Smooth muscle cell (in vitro differentiated cells): Measurements from ENCODE around the gene AMMECR1. TPM values are rescaled to one million over a fixed set of nuclear protein-coding genes. Genes with fewer than 3 reads are reported as not detected.

Source experiments
- DNase-seq: peaks from one replicate; lab custom pipeline; 2025; ENCODE audit not compliant: unreplicated experiment; lab: John Stamatoyannopoulos, UW
- H2AFZ ChIP-seq: fragments of 200-600 bp; sonication (generic); 2 replicates; pipeline ENCODE4 v1.6.0; 2016; ENCODE audit warnings: antibody characterized with exemption, low read depth, mild to moderate bottlenecking
- H3F3A ChIP-seq: fragments of 200-600 bp; sonication (generic); 2 replicates; pipeline ENCODE4 v1.6.0; 2017; ENCODE audit warnings: antibody characterized with exemption, low read depth
- H3K27ac ChIP-seq: fragments of 200-600 bp; sonication (generic); 2 replicates; pipeline ENCODE4 v1.5.1; 2016; ENCODE audit warnings: low read depth, mild to moderate bottlenecking
- H3K27me3 ChIP-seq: fragments of 200-600 bp; sonication (generic); 2 replicates; pipeline ENCODE4 v1.6.1; 2016; ENCODE audit warnings: low read depth, mild to moderate bottlenecking
- H3K36me3 ChIP-seq: fragments of 200-600 bp; sonication (generic); 2 replicates; pipeline ENCODE4 v1.5.1; 2016; ENCODE audit warnings: low read depth
- H3K4me1 ChIP-seq: fragments of 200-600 bp; sonication (generic); 2 replicates; pipeline ENCODE4 v1.5.1; 2016; ENCODE audit warnings: low read depth
- H3K4me2 ChIP-seq: fragments of 200-600 bp; sonication (generic); 2 replicates; pipeline ENCODE4 v1.6.0; 2016; ENCODE audit warnings: mild to moderate bottlenecking
- H3K4me3 ChIP-seq: fragments of 200-600 bp; sonication (generic); 2 replicates; pipeline ENCODE4 v1.5.1; 2016; ENCODE audit warnings: mild to moderate bottlenecking
- H3K79me2 ChIP-seq: fragments of 200-600 bp; sonication (generic); 2 replicates; pipeline ENCODE4 v1.6.0; 2016; ENCODE audit warnings: low read depth, mild to moderate bottlenecking
- H3K9ac ChIP-seq: fragments of 200-600 bp; sonication (generic); 2 replicates; pipeline ENCODE4 v1.6.0; 2016; ENCODE audit warnings: low read depth
- H3K9me3 ChIP-seq: fragments of 200-600 bp; sonication (generic); replicated peaks from 2 replicates; pipeline ENCODE4 v1.5.1; 2016; ENCODE audit warnings: low read depth
- H4K20me1 ChIP-seq: fragments of 200-600 bp; sonication (generic); 2 replicates; pipeline ENCODE4 v1.6.0; 2016; ENCODE audit warnings: low read depth
- WGBS: methylation state at CpG from one replicate; pipeline ENCODE4 v1.1.7; 2016; ENCODE audit warnings: low lambda C conversion rate; 5-methylcytosine and 5-hydroxymethylcytosine counted together
- polyA plus RNA-seq: library from polyadenylated mRNA; unstranded; fragments of >200 nt; fragmentation: Nextera tagmentation; extraction: Ambion mirVana; gene quantifications from 2 replicates; pipeline ENCODE4 v1.2.1, GENCODE V29; 2016
- total RNA-seq: library from RNA; depleted of rRNA; stranded (reverse); fragments of >200 nt; gene quantifications from 2 replicates; pipeline ENCODE4 v1.2.3, GENCODE V29; 2014
- TF ChIP-seq, protein P1 (sequence below): fragments of 200-600 bp; sonication (generic); IDR thresholded peaks from 2 replicates; pipeline ENCODE4 v1.5.1; 2017; ENCODE audit warnings: borderline replicate concordance, mild to moderate bottlenecking, antibody characterized with exemption; ENCODE audit not compliant: insufficient read depth, poor library complexity, severe bottlenecking

The AMMECR1 gene
- total and polyA plus RNA-seq, 2 experiments from 2014 or later = 5.5 to 19.6 TPM

DNA sequence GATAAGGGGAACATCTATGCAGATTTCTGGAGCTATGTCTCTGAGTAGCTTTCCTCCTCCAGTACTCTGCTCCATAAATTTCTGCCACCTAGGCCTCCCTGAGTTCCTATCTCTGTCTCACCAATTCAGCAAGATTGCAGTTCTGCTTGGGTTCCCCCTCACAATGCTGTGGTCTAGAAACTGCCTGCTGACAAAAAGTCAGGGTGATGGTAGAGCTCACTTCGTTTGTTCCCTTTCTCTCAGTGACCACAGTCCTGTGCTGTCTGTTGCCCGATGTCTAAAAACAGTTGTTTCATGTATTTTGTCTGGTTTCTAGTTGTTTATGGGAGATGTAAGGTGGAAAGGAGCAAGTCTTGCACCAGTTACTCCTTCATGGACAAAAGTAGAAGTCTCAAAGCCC is 41.1 kb downstream of the AMMECR1 start:
- Histone ChIP-seq H3F3A (no peaks in the 10 kb centered on the region), H3K9ac (no peak overlapping the region), H3K4me2 (no peak overlapping the region), H3K4me3 (no peak overlapping the region), H3K27ac (no peak overlapping the region), H3K79me2 (peaks cover 32% of the 10 kb centered on the region), H4K20me1 (no peaks in the 10 kb centered on the region), H3K36me3 (no peaks in the 10 kb centered on the region), H2AFZ (no peak overlapping the region), H3K9me3 (no peaks in the 10 kb centered on the region), H3K4me1 (no peaks in the 10 kb centered on the region), H3K27me3 (no peaks in the 10 kb centered on the region)
- TF ChIP-seq, protein P1, sequence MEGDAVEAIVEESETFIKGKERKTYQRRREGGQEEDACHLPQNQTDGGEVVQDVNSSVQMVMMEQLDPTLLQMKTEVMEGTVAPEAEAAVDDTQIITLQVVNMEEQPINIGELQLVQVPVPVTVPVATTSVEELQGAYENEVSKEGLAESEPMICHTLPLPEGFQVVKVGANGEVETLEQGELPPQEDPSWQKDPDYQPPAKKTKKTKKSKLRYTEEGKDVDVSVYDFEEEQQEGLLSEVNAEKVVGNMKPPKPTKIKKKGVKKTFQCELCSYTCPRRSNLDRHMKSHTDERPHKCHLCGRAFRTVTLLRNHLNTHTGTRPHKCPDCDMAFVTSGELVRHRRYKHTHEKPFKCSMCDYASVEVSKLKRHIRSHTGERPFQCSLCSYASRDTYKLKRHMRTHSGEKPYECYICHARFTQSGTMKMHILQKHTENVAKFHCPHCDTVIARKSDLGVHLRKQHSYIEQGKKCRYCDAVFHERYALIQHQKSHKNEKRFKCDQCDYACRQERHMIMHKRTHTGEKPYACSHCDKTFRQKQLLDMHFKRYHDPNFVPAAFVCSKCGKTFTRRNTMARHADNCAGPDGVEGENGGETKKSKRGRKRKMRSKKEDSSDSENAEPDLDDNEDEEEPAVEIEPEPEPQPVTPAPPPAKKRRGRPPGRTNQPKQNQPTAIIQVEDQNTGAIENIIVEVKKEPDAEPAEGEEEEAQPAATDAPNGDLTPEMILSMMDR = no peak
- WGBS = 71% methylated on average over 2 of the region's 2 CpGs
- DNase-seq = no peak

DNA sequence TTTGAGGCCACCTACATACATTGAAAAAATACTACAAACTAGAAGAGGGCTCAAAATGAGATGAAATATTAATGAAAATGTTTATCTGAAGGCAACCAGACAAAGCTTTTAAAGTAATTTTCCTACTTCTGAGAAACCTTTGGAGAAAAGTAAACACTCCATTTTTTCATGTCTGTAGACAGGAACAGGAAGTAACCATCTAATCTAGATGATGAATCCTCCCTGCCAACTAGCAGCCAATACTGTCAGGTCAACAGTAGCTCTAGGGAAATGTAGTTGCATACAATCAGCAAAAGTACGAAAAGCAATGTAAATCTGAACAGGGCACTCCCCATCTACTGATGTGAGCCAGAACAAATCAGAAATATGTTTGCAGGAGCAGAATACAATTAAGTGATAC is 49.0 kb downstream of the AMMECR1 start:
- 71% methylated on average over 1 of the region's 1 CpG for WGBS
- H4K20me1 ChIP-seq = no peaks in the 10 kb centered on the region
- no peak overlapping the region for H3K4me2 ChIP-seq
- no peaks in the 10 kb centered on the region for H3K79me2 ChIP-seq
- no peak overlapping the region for H3K4me3 ChIP-seq
- no peaks in the 10 kb centered on the region for H3K9me3 ChIP-seq
- H3K4me1 ChIP-seq = no peaks in the 10 kb centered on the region
- H3K27me3 ChIP-seq = no peaks in the 10 kb centered on the region
- H2AFZ ChIP-seq = no peak overlapping the region
- DNase-seq = no peak
- no peak overlapping the region for H3K27ac ChIP-seq
- TF ChIP-seq, protein P1 = no peak
- no peaks in the 10 kb centered on the region for H3K36me3 ChIP-seq
- no peaks in the 10 kb centered on the region for H3F3A ChIP-seq
- H3K9ac ChIP-seq = no peak overlapping the region

GRCh38 chrX:110268395-110268794 is 49.5 kb downstream of the AMMECR1 start:
- no peaks in the 10 kb centered on the region for H3K79me2 ChIP-seq
- WGBS = 44% methylated on average over 6 of the region's 6 CpGs
- H3K4me2 ChIP-seq = no peak overlapping the region

DNA sequence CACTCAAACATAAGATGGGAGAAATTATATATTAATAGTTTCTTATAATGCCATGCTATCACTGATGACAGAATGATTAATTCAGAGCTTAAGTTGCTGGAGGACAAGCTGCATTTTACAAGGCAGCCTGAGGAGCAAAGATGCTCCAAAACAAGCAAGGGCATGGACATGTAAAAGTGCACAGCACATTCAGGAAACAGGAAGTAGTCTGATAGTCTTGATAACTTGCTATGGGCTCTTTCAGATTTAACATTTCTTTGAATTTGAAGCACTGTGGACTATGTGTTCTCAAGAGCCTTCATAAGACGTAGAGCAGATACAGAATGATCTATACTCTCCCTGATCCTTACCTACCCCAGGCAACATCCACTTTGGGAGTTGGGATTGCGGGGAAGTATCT is 50.0 kb downstream of the AMMECR1 start:
- H4K20me1 ChIP-seq = no peaks in the 10 kb centered on the region
- H3K27ac ChIP-seq = no peak overlapping the region
- no peak for DNase-seq
- no peaks in the 10 kb centered on the region for H3K27me3 ChIP-seq
- H3K9me3 ChIP-seq = no peaks in the 10 kb centered on the region
- no peaks in the 10 kb centered on the region for H3K4me1 ChIP-seq
- no peak overlapping the region for H3K4me2 ChIP-seq
- no peaks in the 10 kb centered on the region for H3K79me2 ChIP-seq
- WGBS = 64% methylated on average over 2 of the region's 2 CpGs
- H3K4me3 ChIP-seq = no peak overlapping the region
- no peaks in the 10 kb centered on the region for H3K36me3 ChIP-seq
- no peaks in the 10 kb centered on the region for H3F3A ChIP-seq
- no peak overlapping the region for H2AFZ ChIP-seq
- H3K9ac ChIP-seq = no peak overlapping the region
- TF ChIP-seq, protein P1 = no peak

More at GRCh38 chrX:110268395-110268794, 49.5 kb downstream of the AMMECR1 start:
- Histone ChIP-seq H3K27ac (no peak overlapping the region), H2AFZ (no peak overlapping the region), H3K4me1 (no peaks in the 10 kb centered on the region), H3K9me3 (no peaks in the 10 kb centered on the region), H3K9ac (no peak overlapping the region), H4K20me1 (no peaks in the 10 kb centered on the region), H3K36me3 (no peaks in the 10 kb centered on the region), H3K27me3 (no peaks in the 10 kb centered on the region), H3K4me3 (no peak overlapping the region), H3F3A (no peaks in the 10 kb centered on the region)
- TF ChIP-seq, protein P1 = no peak
- no peak for DNase-seq
